HepG2 (cell line): ENCODE results near the gene CORO7. TPM values are rescaled to one million over a fixed set of nuclear protein-coding genes. Genes with fewer than 3 reads are reported as not detected.

Experiments
- ATAC-seq: fragments of 200-7000 bp; cut with Tn5 transposase; 3 replicates; pipeline ENCODE4 v1.9.1; 2020; ENCODE audit warnings: mild to moderate bottlenecking, moderate library complexity
- BruUV-seq: library from RNA; stranded (reverse); fragments of 400-500 nt; replicated peaks from 2 replicates; lab custom pipeline; 2021; lab: Mats Ljungman, UMichigan
- CTCF ChIA-PET: fragments of 300-600 bp; formaldehyde crosslinking; extraction: SDS; loops from one replicate; lab custom pipeline; 2021; ENCODE audit warnings: low total read pairs, inconsistent platforms, low intra/inter-chr PET ratio; lab: Yijun Ruan, JAX
- POLR2A ChIA-PET: fragments of 350-600 bp; sonication (Branson Sonifier 250); formaldehyde crosslinking; loops from one replicate; lab custom pipeline; 2020; ENCODE audit warnings: antibody characterized with exemption, inconsistent platforms; lab: Yijun Ruan, JAX
- DNase-seq: peaks from one replicate; pipeline ENCODE4 v3.0.0-alpha.2; 2015; ENCODE audit warnings: low spot score
- FAIRE-seq: peaks from 3 replicates; lab custom pipeline; 2011; peaks lifted over from hg19 to GRCh38; lab: Jason Lieb, UNC
- H2AFZ ChIP-seq: one replicate; pipeline ENCODE4 v1.6.1; 2011; ENCODE audit warnings: low read length, inconsistent platforms
- H3K27ac ChIP-seq: fragments of 300-600 bp; 3 replicates; pipeline ENCODE4 v1.8.0; 2011; ENCODE audit warnings: mixed run types, mild to moderate bottlenecking, mixed read lengths, low read length, inconsistent platforms; ENCODE audit not compliant: insufficient read depth; ENCODE audit errors: extremely low read length
- H3K27me3 ChIP-seq, 2 experiments: fragments of 200-600 bp in 1 of 2; 2 replicates in 1 of 2; 3 replicates in 1 of 2; pipeline versions ENCODE4 v1.6.0 to v1.8.0; 2011; ENCODE audit warnings: low read length in 2 of 2, mild to moderate bottlenecking in 2 of 2, moderate library complexity in 2 of 2, inconsistent platforms in 1 of 2; ENCODE audit not compliant: insufficient read depth in 2 of 2, control insufficient read depth in 1 of 2
- H3K36me3 ChIP-seq, 2 experiments: fragments of 200-600 bp in 1 of 2; replicated peaks in 1 of 2; 2 replicates in 1 of 2; 3 replicates in 1 of 2; pipeline versions ENCODE4 v1.5.1 to v1.8.0; 2011; ENCODE audit warnings: low read length in 2 of 2, inconsistent platforms in 1 of 2; ENCODE audit not compliant: insufficient read depth in 2 of 2, control insufficient read depth in 1 of 2
- H3K4me1 ChIP-seq: 2 replicates; pipeline ENCODE4 v1.5.1; 2012; ENCODE audit warnings: low read length, inconsistent platforms; ENCODE audit not compliant: insufficient read depth
- H3K4me2 ChIP-seq: 2 replicates; pipeline ENCODE4 v1.6.0; 2011; ENCODE audit warnings: low read depth, low read length, inconsistent platforms
- H3K4me3 ChIP-seq, 3 experiments: fragments of 200-600 bp in 1 of 3; sonication (generic), shearing (Covaris generic) in 1 of 3; replicated peaks in 1 of 3; 2 replicates each; pipeline ENCODE4 v1.5.1; 2011 to 2016; ENCODE audit warnings: low read length in 3 of 3, inconsistent platforms in 2 of 3, low read depth in 2 of 3, mild to moderate bottlenecking in 2 of 3, control low read depth in 1 of 3, mixed read lengths in 1 of 3; ENCODE audit not compliant: insufficient read depth in 1 of 3
- H3K79me2 ChIP-seq: one replicate; pipeline ENCODE4 v1.6.1; 2011; ENCODE audit warnings: low read length, inconsistent platforms; ENCODE audit not compliant: insufficient read depth
- H3K9ac ChIP-seq: 2 replicates; pipeline ENCODE4 v1.6.0; 2011; ENCODE audit warnings: mild to moderate bottlenecking, low read depth, low read length, inconsistent platforms; ENCODE audit not compliant: insufficient read depth
- H3K9me3 ChIP-seq: 2 replicates; pipeline ENCODE4 v1.5.1; 2012; ENCODE audit warnings: mild to moderate bottlenecking, low read length
- H4K20me1 ChIP-seq: 2 replicates; pipeline ENCODE4 v1.6.0; 2011; ENCODE audit warnings: inconsistent platforms, mild to moderate bottlenecking, low read length, moderate library complexity; ENCODE audit not compliant: insufficient read depth
- BORCS8-MEF2B ChIP-seq: sonication (generic); formaldehyde crosslinking; IDR thresholded peaks from 2 replicates; pipeline ENCODE4 v1.8.0; 2022; ENCODE audit warnings: mild to moderate bottlenecking, missing genetic modification reagents
- CERS6 ChIP-seq: sonication (generic); formaldehyde crosslinking; IDR thresholded peaks from 2 replicates; pipeline ENCODE4 v1.5.0; 2020; ENCODE audit warnings: missing genetic modification reagents
- HMG20B ChIP-seq: conservative IDR thresholded peaks from 2 replicates; pipeline ENCODE4 v1.6.1; 2016; ENCODE audit warnings: missing genetic modification reagents, missing compliant biosample characterization
- MYC ChIP-seq: sonication (generic); formaldehyde crosslinking; IDR thresholded peaks from 2 replicates; pipeline ENCODE4 v1.9.0; 2021; ENCODE audit warnings: missing genetic modification reagents, borderline replicate concordance
- POGZ ChIP-seq: sonication (generic); formaldehyde crosslinking; IDR thresholded peaks from 2 replicates; pipeline ENCODE4 v1.4.0; 2020; ENCODE audit warnings: mild to moderate bottlenecking, missing genetic modification reagents
- ZBTB4 ChIP-seq: sonication (generic); formaldehyde crosslinking; IDR thresholded peaks from 2 replicates; pipeline ENCODE4 v1.4.0; 2020; ENCODE audit warnings: missing genetic modification reagents, mild to moderate bottlenecking, borderline replicate concordance
- ZNF251 ChIP-seq: sonication (generic); formaldehyde crosslinking; IDR thresholded peaks from 2 replicates; pipeline ENCODE4 v1.9.0; 2021; ENCODE audit warnings: mild to moderate bottlenecking, missing genetic modification reagents
- ZNF354B ChIP-seq: sonication (generic); formaldehyde crosslinking; IDR thresholded peaks from 2 replicates; pipeline ENCODE4 v1.8.0; 2022; ENCODE audit warnings: mild to moderate bottlenecking, missing genetic modification reagents
- WGBS: methylation state at CpG from one replicate; pipeline ENCODE4 v1.1.6; 2017; ENCODE audit warnings: low lambda C conversion rate; 5-methylcytosine and 5-hydroxymethylcytosine counted together
- in situ Hi-C: cut with HindIII; loops from 2 replicates; pipeline ENCODE4 v1.10.0; 2017; ENCODE audit warnings: low pct_unique_long_range_greater_than_20kb; ENCODE audit not compliant: extremely low pct_ligation_motif_present
- intact Hi-C: fragments of 100-400 bp; cut with micrococcal nuclease; formaldehyde crosslinking; loops from one replicate; pipeline ENCODE4 v1.10.0; 2022; ENCODE audit not compliant: unreplicated experiment
- polyA plus RNA-seq, 8 experiments: library from polyadenylated mRNA; depleted of rRNA in 3 of 8; stranded (reverse) in 7 of 8; unstranded in 1 of 8; fragments of >200 nt; fragmentation: Illumina TruSeq in 4 of 8; extraction: Trizol in 4 of 8; gene quantifications; 2 replicates each; pipeline versions ENCODE4 v1.2.1 to v1.2.3, GENCODE V29; 2011 to 2016; ENCODE audit warnings: low read depth in 4 of 8, missing spikeins in 1 of 8, mixed read lengths in 1 of 8; ENCODE audit not compliant: insufficient read depth in 1 of 8
- total RNA-seq, 5 experiments: library from RNA; depleted of rRNA; stranded (reverse); fragments of >200 nt; fragmentation: Illumina TruSeq; extraction: Trizol; gene quantifications; 2 replicates each; pipeline ENCODE4 v1.2.3, GENCODE V29; 2016; ENCODE audit warnings: low read depth in 1 of 5
- TF ChIP-seq, protein P1 (sequence below): sonication (generic); formaldehyde crosslinking; IDR thresholded peaks from 2 replicates; pipeline ENCODE4 v1.8.0; 2022; ENCODE audit warnings: mild to moderate bottlenecking, missing genetic modification reagents, moderate library complexity
- TF ChIP-seq, protein P2 (sequence below): IDR thresholded peaks from 2 replicates; pipeline ENCODE4 v1.6.1; 2016; ENCODE audit warnings: missing compliant biosample characterization, missing genetic modification reagents, borderline replicate concordance

Gene CORO7
- total and polyA plus RNA-seq, 2 of the 13 experiments (the other 11 are each of a cell fraction or from before 2014, with no cell fraction given), result 9.9 to 14.3 TPM

- no peaks in the 10 kb centered on the region for H3K79me2 ChIP-seq
- in situ Hi-C loops (no loop called here), intact Hi-C loops (no loop called here)
- ChIA-PET POLR2A (no interaction called here), CTCF (no interaction called here)
- 80% methylated on average over 6 of the region's 9 CpGs for WGBS
- FAIRE-seq, result no peak
- no peaks in the 10 kb centered on the region for H4K20me1 ChIP-seq
- H3K4me1 ChIP-seq, result peaks cover 18% of the 10 kb centered on the region
- BruUV-seq, result no TSS peak
- ATAC-seq, result no peak
- no peaks in the 10 kb centered on the region for H3K36me3 ChIP-seq
- no peaks in the 10 kb centered on the region for H3K9me3 ChIP-seq
- no peak overlapping the region for H2AFZ ChIP-seq
- TF ChIP-seq MYC (no peak), ZNF354B (CRISPR knock-in tag) (no peak), CERS6 (CRISPR knock-in tag) (no peak), HMG20B (CRISPR knock-in tag) (no peak), POGZ (CRISPR knock-in tag) (no peak), BORCS8-MEF2B (no peak), ZNF251 (CRISPR knock-in tag) (no peak)
- H3K27me3 ChIP-seq, result no peaks in the 10 kb centered on the region
- H3K9ac ChIP-seq, result no peak overlapping the region
- H3K4me3 ChIP-seq, result no peak overlapping the region
- no peak overlapping the region for H3K27ac ChIP-seq
- H3K4me2 ChIP-seq, result no peak overlapping the region
- DNase-seq, result no peak
Measured at GRCh38 chr16:4333308-4333638, 83.1 kb downstream of the CORO7 start.

GRCh38 chr16:4332623-4333307, 83.6 kb downstream of the CORO7 start:
- CTCF ChIA-PET, result interaction anchor here (1.6 kb wide), 1 partner anchor 132 kb away, joined by 4 read pairs; no protein-coding TSS in a partner anchor
- no peak overlapping the region for H3K27ac ChIP-seq
- no peak overlapping the region for H3K9ac ChIP-seq
- no peaks in the 10 kb centered on the region for H3K79me2 ChIP-seq
- H3K4me2 ChIP-seq, result no peak overlapping the region
- BruUV-seq, result no TSS peak
- no peaks in the 10 kb centered on the region for H4K20me1 ChIP-seq
- in situ Hi-C loops (no loop called here), intact Hi-C loops (no loop called here)
- no peak for ATAC-seq
- FAIRE-seq, result no peak
- POLR2A ChIA-PET, result interaction anchor here (0.5 kb wide), 1 partner anchor 134 kb away, joined by 3 read pairs; no protein-coding TSS in a partner anchor
- DNase-seq, result no peak
- H3K36me3 ChIP-seq, result no peaks in the 10 kb centered on the region
- 79% methylated on average over 6 of the region's 19 CpGs for WGBS
- H2AFZ ChIP-seq, result no peak overlapping the region
- no peak overlapping the region for H3K4me3 ChIP-seq
- H3K9me3 ChIP-seq, result no peaks in the 10 kb centered on the region
- peaks cover 18% of the 10 kb centered on the region for H3K4me1 ChIP-seq
- H3K27me3 ChIP-seq, result no peaks in the 10 kb centered on the region
- TF ChIP-seq ZBTB4 (CRISPR knock-in tag), result no peak
- TF ChIP-seq, protein P1, sequence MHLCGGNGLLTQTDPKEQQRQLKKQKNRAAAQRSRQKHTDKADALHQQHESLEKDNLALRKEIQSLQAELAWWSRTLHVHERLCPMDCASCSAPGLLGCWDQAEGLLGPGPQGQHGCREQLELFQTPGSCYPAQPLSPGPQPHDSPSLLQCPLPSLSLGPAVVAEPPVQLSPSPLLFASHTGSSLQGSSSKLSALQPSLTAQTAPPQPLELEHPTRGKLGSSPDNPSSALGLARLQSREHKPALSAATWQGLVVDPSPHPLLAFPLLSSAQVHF (CRISPR knock-in tag), result no peak
- TF ChIP-seq, protein P2, sequence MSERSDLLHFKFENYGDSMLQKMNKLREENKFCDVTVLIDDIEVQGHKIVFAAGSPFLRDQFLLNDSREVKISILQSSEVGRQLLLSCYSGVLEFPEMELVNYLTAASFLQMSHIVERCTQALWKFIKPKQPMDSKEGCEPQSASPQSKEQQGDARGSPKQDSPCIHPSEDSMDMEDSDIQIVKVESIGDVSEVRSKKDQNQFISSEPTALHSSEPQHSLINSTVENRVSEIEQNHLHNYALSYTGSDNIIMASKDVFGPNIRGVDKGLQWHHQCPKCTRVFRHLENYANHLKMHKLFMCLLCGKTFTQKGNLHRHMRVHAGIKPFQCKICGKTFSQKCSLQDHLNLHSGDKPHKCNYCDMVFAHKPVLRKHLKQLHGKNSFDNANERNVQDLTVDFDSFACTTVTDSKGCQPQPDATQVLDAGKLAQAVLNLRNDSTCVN (CRISPR knock-in tag), result no peak
